T-helper 1 cell treated with Interleukin-12 subunit alpha and Interleukin-12 subunit beta and Interleukin-4 antibody, amounts not matched to agents 30 μg/mL and 1 μg/mL, for 36 hours (primary cell): ENCODE measurements around the gene TSPO2.
"Not testable (repeated sequence)": the region's sequence is repeated elsewhere in the genome, so short reads cannot be mapped to it uniquely, and the experiment has no call there.

Experiments
- H3K27ac Mint-ChIP-seq: one replicate; pipeline ENCODE4 v1.8.0; 2021; ENCODE audit warnings: mild to moderate bottlenecking, mixed read lengths
- H3K27me3 Mint-ChIP-seq: one replicate; pipeline ENCODE4 v1.8.0; 2021; ENCODE audit warnings: low read depth, mixed read lengths
- H3K36me3 Mint-ChIP-seq: one replicate; pipeline ENCODE4 v1.8.0; 2021; ENCODE audit warnings: low read depth, mixed read lengths
- H3K4me1 Mint-ChIP-seq: one replicate; pipeline ENCODE4 v1.8.0; 2021; ENCODE audit warnings: low read depth, mixed read lengths
- H3K4me3 Mint-ChIP-seq: one replicate; pipeline ENCODE4 v1.8.0; 2021; ENCODE audit warnings: mild to moderate bottlenecking, moderate library complexity, mixed read lengths
- H3K9me3 Mint-ChIP-seq: one replicate; pipeline ENCODE4 v1.8.0; 2021; ENCODE audit warnings: mixed read lengths

TSPO2 gene

DNA sequence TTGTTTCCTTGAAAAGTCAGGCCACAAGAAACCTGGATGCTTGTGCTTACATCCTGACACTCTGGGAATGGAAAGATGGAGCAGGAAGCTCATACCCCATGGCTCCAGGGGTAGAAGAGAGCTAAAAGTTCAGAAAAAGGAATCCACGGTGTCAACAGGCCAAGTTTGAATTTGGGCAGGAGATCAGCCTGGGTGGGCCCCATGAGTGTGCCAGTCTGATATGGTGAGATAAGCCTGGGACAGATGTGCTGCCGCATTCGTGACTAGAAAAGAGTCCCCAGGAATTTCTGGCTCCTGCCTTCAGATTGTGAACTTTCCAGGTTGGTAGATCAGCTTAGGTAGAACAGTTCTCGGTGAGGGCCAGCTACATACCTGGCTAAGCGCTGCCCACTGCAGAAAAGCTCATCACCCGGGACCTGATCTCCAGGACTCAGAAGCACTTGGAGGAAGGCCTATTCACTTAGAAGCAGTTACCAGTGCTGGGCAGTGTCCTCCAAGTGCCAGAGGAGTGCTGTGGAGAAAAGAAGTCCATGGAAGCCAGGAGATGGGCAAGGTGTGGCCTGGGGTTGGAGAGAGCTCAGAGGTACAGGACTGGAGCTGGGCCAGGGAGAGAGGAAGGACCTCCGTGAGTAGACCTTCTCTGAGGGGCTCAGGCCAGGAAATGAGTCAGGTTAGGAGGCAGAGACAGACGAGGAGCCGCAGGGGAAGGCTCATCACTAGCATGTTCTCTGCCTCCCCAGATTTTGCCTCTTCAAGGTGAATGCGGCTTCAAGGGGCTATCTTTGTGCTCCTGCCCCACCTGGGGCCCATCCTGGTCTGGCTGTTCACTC is at the start of gene TSPO2:
Gene TSPO2, plus strand, starts transcription at position 242 of the 830 bp plus-strand sequence. Its CDS starts 519 bp downstream, at position 761.
- no peak within 1 kb of the TSS for H3K4me3 Mint-ChIP-seq
- no peaks in the 10 kb centered on the region for H3K9me3 Mint-ChIP-seq
- no peaks in the 10 kb centered on the region for H3K36me3 Mint-ChIP-seq
- no peak within 1 kb of the TSS for H3K27ac Mint-ChIP-seq
- H3K4me1 Mint-ChIP-seq, result peaks cover 12% of the 10 kb centered on the region
- no peaks in the 10 kb centered on the region for H3K27me3 Mint-ChIP-seq

GRCh38 chr6:40992746-40993145 is 49.5 kb upstream of the TSPO2 start:
- Mint-ChIP-seq H3K9me3 (no peaks in the 10 kb centered on the region), H3K36me3 (no peaks in the 10 kb centered on the region), H3K4me1 (no peaks in the 10 kb centered on the region), H3K4me3 (no peak overlapping the region), H3K27me3 (peaks cover 37% of the 10 kb centered on the region), H3K27ac (no peak overlapping the region)

GRCh38 chr6:40996591-40997233 is 45.6 kb upstream of the TSPO2 start:
- H3K4me3 Mint-ChIP-seq, result no peak overlapping the region
- H3K27ac Mint-ChIP-seq, result no peak overlapping the region
- H3K4me1 Mint-ChIP-seq, result no peaks in the 10 kb centered on the region
- H3K27me3 Mint-ChIP-seq, result peaks cover 45% of the 10 kb centered on the region
- H3K9me3 Mint-ChIP-seq, result no peaks in the 10 kb centered on the region
- no peaks in the 10 kb centered on the region for H3K36me3 Mint-ChIP-seq

DNA sequence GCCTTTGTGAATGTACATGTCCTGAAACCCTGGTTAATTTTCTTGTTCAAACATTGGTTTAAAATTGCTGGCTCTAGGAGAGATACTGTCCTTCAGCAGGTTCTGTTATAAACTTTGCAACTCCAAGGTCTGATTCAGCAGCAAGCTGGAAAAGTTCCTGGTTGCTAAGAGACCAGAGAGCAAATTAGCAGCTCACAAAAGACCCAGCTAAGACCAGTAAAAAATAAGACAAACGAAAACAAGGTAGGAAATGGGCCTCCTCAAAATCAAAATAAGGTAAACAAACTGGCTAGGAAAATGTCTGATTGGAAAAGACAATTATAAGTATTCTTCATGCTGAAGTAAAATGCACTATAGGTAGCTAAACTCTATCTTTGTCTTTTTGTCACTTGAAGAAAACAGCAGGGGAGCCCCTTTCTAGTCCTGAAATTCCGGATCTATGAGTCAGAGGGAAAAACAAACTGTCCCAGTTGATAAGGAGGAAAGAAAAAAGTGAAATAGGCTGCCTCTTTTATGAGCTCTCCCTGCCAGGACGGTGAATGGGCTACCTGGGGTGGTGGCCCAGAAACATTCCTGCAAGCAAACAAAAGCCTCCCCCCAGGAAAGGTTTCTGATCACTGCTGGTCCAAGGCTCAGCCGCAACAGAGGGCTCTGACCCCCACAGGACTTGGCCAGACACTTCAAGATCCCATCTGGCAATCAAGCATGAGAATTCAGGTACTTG is 44.9 kb upstream of the TSPO2 start:
- H3K4me3 Mint-ChIP-seq, result no peak overlapping the region
- H3K27ac Mint-ChIP-seq, result no peak overlapping the region
- no peaks in the 10 kb centered on the region for H3K9me3 Mint-ChIP-seq
- H3K36me3 Mint-ChIP-seq, result no peaks in the 10 kb centered on the region
- H3K27me3 Mint-ChIP-seq, result peaks cover 44% of the 10 kb centered on the region
- no peaks in the 10 kb centered on the region for H3K4me1 Mint-ChIP-seq

- Mint-ChIP-seq H3K27me3 (peaks cover 43% of the 10 kb centered on the region), H3K36me3 (no peaks in the 10 kb centered on the region), H3K27ac (no peak overlapping the region), H3K9me3 (no peaks in the 10 kb centered on the region), H3K4me3 (no peak overlapping the region), H3K4me1 (no peaks in the 10 kb centered on the region)
Observed at GRCh38 chr6:40998661-40999060, 43.6 kb upstream of the TSPO2 start.

GRCh38 chr6:40999569-40999968 is 42.7 kb upstream of the TSPO2 start:
- no peaks in the 10 kb centered on the region for H3K36me3 Mint-ChIP-seq
- H3K4me3 Mint-ChIP-seq, result no peak overlapping the region
- H3K27ac Mint-ChIP-seq, result no peak overlapping the region
- peaks cover 41% of the 10 kb centered on the region for H3K27me3 Mint-ChIP-seq
- no peaks in the 10 kb centered on the region for H3K9me3 Mint-ChIP-seq
- H3K4me1 Mint-ChIP-seq, result no peaks in the 10 kb centered on the region

GRCh38 chr6:41000248-41000647 is 42.0 kb upstream of the TSPO2 start:
- no peaks in the 10 kb centered on the region for H3K4me1 Mint-ChIP-seq
- H3K27me3 Mint-ChIP-seq, result peaks cover 48% of the 10 kb centered on the region
- no peak overlapping the region for H3K27ac Mint-ChIP-seq
- H3K36me3 Mint-ChIP-seq, result no peaks in the 10 kb centered on the region
- no peak overlapping the region for H3K4me3 Mint-ChIP-seq
- H3K9me3 Mint-ChIP-seq, result no peaks in the 10 kb centered on the region

GRCh38 chr6:41002168-41002567 is 40.1 kb upstream of the TSPO2 start:
- no peaks in the 10 kb centered on the region for H3K4me1 Mint-ChIP-seq
- H3K27me3 Mint-ChIP-seq, result peaks cover 49% of the 10 kb centered on the region
- no peaks in the 10 kb centered on the region for H3K9me3 Mint-ChIP-seq
- H3K36me3 Mint-ChIP-seq, result no peaks in the 10 kb centered on the region
- H3K27ac Mint-ChIP-seq, result no peak overlapping the region
- H3K4me3 Mint-ChIP-seq, result no peak overlapping the region

DNA sequence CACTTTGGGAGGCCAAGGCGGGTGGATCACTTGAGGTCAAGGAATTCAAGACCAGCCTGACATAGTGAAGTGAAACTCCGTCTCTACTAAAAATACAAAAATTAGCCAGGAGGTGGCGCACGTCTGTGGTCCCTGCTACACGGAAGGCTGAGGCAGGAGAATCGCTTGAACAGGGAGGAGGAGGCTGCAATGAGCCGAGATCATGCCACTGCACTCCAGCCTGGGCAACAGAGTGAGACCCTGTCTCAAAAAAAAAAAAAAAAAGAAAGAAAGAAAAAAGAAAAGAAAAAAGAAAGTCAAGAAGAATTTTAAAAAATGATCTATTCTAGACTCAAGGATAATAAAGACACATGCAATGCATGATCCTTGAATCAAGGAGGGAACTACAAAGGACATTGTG is 36.0 kb upstream of the TSPO2 start:
- H3K4me3 Mint-ChIP-seq, H3K36me3 Mint-ChIP-seq, H3K4me1 Mint-ChIP-seq, H3K9me3 Mint-ChIP-seq, H3K27ac Mint-ChIP-seq: not testable (repeated sequence)
- peaks cover 42% of the 10 kb centered on the region for H3K27me3 Mint-ChIP-seq

GRCh38 chr6:41006980-41007379 is 35.3 kb upstream of the TSPO2 start:
- peaks cover 35% of the 10 kb centered on the region for H3K27me3 Mint-ChIP-seq
- not testable (repeated sequence) for H3K27ac Mint-ChIP-seq, H3K36me3 Mint-ChIP-seq, H3K4me3 Mint-ChIP-seq, H3K4me1 Mint-ChIP-seq, H3K9me3 Mint-ChIP-seq

DNA sequence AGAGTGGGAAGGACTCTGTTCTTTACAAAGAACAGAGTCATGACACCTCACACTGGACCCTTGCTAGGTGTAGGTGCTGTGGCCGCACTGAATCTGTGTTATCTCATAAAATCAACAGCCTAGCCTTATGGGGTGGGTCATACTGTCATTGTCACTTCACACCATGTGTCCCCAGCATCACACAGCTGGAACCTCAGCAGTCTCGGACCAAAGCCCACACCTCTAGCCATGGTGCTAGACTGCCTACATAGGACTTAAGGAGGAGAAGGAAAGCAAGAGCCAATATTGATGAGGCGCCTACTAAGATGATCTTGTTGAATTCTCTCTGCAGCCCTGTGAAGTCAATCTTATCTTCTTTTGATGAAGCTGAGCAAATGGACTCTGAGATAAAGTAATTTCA is 34.3 kb upstream of the TSPO2 start:
- H3K4me3 Mint-ChIP-seq, result no peak overlapping the region

DNA sequence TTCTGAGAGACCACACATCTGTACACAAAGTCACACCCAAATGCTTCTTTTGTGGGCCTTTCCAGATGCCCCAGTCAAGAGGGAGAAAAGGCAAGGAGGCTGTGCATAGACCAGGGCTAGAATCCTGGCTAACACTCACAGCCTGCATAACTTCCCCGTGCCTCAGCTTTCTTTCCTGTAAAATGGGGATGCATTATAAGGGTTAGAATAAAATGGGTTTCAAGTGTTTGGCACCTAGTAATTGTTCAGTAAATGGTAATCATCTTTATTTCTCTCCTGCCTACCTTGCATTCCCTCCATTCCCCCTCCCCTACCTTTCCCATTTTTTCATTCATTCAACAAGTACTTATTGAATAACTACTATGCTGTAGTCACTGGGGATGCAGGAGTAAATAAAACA is 32.6 kb upstream of the TSPO2 start:
- H3K27me3 Mint-ChIP-seq, result peaks cover 20% of the 10 kb centered on the region
- H3K27ac Mint-ChIP-seq, result no peak overlapping the region
- no peaks in the 10 kb centered on the region for H3K9me3 Mint-ChIP-seq
- no peaks in the 10 kb centered on the region for H3K36me3 Mint-ChIP-seq
- H3K4me3 Mint-ChIP-seq, result no peak overlapping the region
- H3K4me1 Mint-ChIP-seq, result no peaks in the 10 kb centered on the region

More for the DNA sequence above, 34.3 kb upstream of the TSPO2 start:
- Mint-ChIP-seq H3K4me1 (no peaks in the 10 kb centered on the region), H3K9me3 (no peaks in the 10 kb centered on the region), H3K27ac (no peak overlapping the region), H3K27me3 (peaks cover 31% of the 10 kb centered on the region), H3K36me3 (no peaks in the 10 kb centered on the region)

DNA sequence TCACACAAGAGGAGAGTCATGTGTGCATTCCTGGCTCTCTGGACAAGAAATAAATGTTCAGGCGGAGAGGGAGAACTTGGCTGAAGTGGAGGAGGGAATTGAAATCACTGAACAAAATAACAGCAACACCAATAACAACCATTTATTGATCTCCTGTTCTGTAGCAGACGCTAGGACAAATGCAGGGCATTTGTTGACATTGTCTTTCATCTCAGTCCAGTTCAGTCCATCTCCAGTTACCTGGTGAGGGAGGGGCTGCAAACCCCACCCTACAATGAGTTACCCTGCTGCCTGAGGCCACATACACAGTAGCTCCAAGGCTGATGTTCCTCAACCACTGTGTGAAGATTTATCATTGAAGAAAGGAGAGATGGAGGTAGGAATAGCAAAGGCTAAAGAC is 30.6 kb upstream of the TSPO2 start:
- Mint-ChIP-seq H3K36me3 (no peaks in the 10 kb centered on the region), H3K27ac (no peak overlapping the region), H3K9me3 (no peaks in the 10 kb centered on the region), H3K27me3 (peaks cover 13% of the 10 kb centered on the region), H3K4me1 (no peaks in the 10 kb centered on the region), H3K4me3 (no peak overlapping the region)

DNA sequence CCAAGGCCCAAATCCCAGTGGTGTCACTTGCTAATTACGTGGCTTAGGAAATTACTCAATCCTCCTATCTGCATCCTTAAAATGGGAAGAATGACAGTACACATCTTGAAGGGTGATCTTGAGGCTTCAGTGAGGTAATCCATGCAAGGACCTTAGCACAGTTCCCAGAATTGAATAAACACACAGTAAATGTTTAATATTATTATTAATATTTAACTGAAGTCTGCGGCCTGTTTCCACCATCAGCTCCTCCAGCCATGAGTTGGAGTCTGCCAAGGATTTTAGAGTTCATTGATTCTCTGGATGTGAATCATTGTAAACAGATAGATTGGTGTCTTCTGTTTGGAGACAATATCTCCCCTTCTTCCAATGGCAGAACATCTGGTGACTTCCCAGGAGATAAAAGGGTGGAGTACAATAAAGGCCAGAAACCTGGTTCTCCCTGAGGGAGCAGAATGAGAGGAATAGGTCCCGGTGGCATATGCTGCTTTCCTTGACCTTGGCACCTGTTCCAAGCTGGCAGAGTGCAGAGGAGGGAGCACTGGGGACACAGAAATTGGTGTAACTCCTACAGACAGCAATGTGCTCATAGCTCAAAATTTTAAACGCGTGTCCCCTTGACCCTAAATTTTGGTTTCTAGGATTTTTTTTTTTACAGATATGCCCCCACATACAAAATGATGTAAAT is 28.7 kb upstream of the TSPO2 start:
- Mint-ChIP-seq H3K4me1 (no peaks in the 10 kb centered on the region), H3K9me3 (no peaks in the 10 kb centered on the region), H3K27me3 (peaks cover 18% of the 10 kb centered on the region), H3K4me3 (no peak overlapping the region), H3K27ac (no peak overlapping the region), H3K36me3 (no peaks in the 10 kb centered on the region)
